NCI-H1092 (cell line): ENCODE data around the gene GOSR1.

Source experiments
- DNase-seq: peaks from one replicate; lab custom pipeline; 2025; lab: John Stamatoyannopoulos, UW

GOSR1 gene

GRCh38 chr17:30576326-30576861 lies 99.2 kb downstream of the GOSR1 start:
- no peak for DNase-seq
